ENCODE data around the gene SLC26A4.

GRCh38 chr7:107666790-107667189, 6.2 kb downstream of the SLC26A4 start:
- TF ChIP-seq POLR2A (IDR thresholded peaks at IDR 0.05), result no peak
- no peak for TF ChIP-seq CTCF (IDR thresholded peaks at IDR 0.05)
